ES-I3 (cell line): ENCODE results near the gene SAG.

ENCODE experiments used
- H3K36me3 ChIP-seq: 2 replicates; pipeline ENCODE4 v1.6.1; 2013; ENCODE audit warnings: mild to moderate bottlenecking, low read length, control low read depth, moderate library complexity; ENCODE audit not compliant: insufficient read depth
- H3K4me1 ChIP-seq: 2 replicates; pipeline ENCODE4 v1.6.1; 2013; ENCODE audit warnings: mild to moderate bottlenecking, control low read depth, low read length; ENCODE audit not compliant: insufficient read depth
- H3K9ac ChIP-seq: 2 replicates; pipeline ENCODE4 v1.6.1; 2013; ENCODE audit warnings: low read depth, mild to moderate bottlenecking, low read length, moderate library complexity
- H3K9me3 ChIP-seq: 2 replicates; pipeline ENCODE4 v1.6.1; 2013; ENCODE audit warnings: mild to moderate bottlenecking, low read length, moderate library complexity; ENCODE audit not compliant: control insufficient read depth, insufficient read depth

The SAG gene

DNA sequence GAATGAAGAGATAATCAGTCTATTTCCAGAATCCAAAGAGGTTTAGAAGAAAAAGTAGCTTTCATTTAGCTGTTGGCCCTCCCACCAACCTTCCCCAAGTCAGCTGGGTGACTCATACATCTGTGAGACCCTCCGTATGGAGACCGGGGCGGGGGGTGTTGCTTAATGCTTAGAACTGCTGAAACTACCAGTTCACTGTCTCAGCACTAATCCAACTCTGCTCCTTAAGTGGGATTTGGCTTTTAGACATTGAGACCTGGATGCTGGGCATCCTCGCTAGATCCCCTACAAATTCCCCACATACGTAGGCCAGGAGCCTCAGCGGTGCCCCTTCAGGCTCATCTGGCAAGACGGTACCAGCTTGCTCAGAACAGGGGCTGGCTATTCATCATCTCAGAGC, at the start of gene SAG:
Gene SAG (plus strand): TSS at position 252 of the 400 bp plus-strand sequence. CDS start 1,374 bp downstream, outside the sequence.
- Histone ChIP-seq H3K36me3 (no peaks in the 10 kb centered on the region), H3K4me1 (no peaks in the 10 kb centered on the region; the same call in 1 of the 2 replicates), H3K9ac (no peak within 1 kb of the TSS), H3K9me3 (no peaks in the 10 kb centered on the region)

DNA sequence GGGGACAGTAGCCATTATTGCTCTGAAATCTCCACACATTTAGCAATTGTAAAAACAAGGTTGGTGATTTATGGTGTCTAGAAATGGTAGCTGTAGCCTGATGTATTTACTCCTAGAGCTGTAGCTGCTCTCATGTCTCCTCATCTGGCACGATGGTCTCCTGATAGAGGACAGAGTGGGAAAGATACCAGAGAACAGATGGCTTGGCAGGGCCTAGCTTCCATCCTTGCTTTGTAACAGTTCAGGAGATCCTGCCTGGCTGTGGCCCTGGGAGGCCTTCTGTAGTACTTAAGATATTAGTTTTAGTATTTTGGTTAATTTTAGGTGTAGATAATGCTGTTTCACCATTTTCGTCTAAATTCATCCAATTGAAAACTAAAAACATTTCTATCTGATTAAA, 49.4 kb upstream of the SAG start:
- H3K4me1 ChIP-seq = no peaks in the 10 kb centered on the region
- H3K9me3 ChIP-seq = no peaks in the 10 kb centered on the region
- H3K9ac ChIP-seq = no peak overlapping the region
- peaks cover 30% of the 10 kb centered on the region for H3K36me3 ChIP-seq

DNA sequence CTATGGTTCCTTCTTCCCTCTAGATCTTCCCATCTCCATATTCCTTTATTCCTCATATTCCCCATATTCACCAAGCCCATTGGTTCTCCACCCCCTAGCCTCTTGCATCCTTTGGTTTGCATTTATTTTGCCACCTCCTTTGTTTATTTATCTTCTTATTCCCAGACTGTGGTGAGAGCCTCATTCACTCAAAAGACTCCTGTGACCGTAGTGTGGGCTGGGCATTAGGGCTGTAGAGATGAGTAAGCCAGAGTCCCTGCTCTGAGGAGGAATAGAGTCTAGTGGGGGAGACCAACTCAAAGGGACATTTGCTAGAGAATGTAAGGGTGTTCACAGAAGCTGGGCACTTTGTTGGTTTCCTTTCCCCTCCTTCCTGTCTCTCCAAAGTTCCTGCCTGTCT, 47.9 kb upstream of the SAG start:
- Histone ChIP-seq H3K9ac (no peak overlapping the region), H3K9me3 (no peaks in the 10 kb centered on the region), H3K4me1 (no peaks in the 10 kb centered on the region), H3K36me3 (peaks cover 45% of the 10 kb centered on the region)

DNA sequence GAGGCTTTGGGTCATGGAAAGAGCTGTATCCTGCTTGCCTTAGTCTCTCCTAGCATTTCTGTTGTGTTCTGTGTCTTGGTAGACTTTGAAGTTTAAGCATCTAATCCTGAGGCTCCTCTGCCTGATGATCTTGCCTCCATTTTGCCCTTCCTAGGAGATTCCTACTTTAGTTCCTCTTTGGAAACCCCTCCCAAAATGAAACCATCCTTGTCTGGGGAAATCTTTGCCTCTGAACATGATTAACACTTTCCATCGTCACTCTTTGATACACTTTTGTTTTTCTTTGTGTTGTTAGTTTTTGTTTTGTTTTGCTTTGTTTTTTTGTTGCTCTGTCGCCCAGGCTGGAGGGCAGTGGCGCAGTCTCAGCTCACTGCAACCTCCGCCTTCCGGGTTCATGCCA, 47.0 kb upstream of the SAG start:
- Histone ChIP-seq H3K9ac (no peak overlapping the region), H3K4me1 (no peaks in the 10 kb centered on the region), H3K36me3 (peaks cover 44% of the 10 kb centered on the region), H3K9me3 (no peaks in the 10 kb centered on the region)

DNA sequence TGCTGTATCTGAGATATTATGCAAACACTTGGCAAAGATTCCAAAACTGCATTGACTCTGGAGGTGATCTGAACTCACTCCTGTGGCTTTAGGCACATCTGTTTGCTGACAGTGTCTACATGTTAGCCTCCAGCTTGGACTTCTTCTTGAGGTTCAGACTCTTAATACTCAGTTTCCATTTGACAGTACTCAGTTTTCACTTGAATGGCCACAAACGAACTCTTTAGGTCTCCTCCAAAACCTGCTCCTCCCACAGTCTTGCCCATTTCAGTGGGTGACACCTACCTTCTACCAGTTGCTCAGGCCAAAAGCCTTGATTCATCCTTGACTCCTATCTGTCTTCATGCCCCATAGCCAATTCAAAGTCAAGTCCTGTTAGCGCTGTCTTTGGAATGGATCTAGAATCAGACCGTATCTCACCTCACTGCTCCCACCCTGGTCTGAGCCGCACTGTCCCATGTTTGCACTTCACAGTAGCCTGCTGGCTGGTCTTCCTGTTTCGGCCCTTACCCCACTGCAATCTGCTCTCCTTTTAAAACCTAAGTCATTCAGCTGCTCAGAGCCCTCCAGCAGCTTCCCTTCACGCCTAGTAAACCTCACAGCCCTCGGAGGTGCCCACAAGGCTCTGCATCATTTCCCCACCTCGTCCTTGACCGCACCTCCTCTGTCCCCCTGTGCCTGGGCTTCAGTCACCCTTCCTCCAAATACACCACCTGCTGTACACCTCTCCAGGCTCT, 45.6 kb upstream of the SAG start:
- H3K9me3 ChIP-seq = no peaks in the 10 kb centered on the region
- H3K4me1 ChIP-seq = no peaks in the 10 kb centered on the region
- peaks cover 45% of the 10 kb centered on the region for H3K36me3 ChIP-seq
- no peak overlapping the region for H3K9ac ChIP-seq

DNA sequence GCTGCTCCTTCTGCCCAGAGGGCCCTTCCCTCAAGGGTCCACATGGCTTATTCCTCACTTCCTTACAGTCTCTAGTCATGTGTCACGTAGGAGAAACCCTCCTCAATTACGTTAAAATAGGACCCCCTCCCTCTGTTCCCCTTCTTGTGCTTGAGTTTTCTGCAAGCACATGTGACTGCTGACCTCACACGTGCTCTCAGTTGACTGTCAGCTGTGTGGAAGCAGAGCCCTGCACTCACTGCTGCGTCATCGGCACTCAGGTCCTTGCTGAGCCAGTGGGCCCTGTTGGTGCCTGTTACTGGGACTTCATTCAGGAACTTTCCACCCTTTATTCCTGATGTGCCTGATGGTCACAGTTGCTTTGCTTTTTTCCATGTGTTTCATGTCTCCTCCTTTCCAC, 45.1 kb upstream of the SAG start:
- Histone ChIP-seq H3K4me1 (no peaks in the 10 kb centered on the region), H3K9ac (no peak overlapping the region), H3K36me3 (peaks cover 45% of the 10 kb centered on the region), H3K9me3 (no peaks in the 10 kb centered on the region)

DNA sequence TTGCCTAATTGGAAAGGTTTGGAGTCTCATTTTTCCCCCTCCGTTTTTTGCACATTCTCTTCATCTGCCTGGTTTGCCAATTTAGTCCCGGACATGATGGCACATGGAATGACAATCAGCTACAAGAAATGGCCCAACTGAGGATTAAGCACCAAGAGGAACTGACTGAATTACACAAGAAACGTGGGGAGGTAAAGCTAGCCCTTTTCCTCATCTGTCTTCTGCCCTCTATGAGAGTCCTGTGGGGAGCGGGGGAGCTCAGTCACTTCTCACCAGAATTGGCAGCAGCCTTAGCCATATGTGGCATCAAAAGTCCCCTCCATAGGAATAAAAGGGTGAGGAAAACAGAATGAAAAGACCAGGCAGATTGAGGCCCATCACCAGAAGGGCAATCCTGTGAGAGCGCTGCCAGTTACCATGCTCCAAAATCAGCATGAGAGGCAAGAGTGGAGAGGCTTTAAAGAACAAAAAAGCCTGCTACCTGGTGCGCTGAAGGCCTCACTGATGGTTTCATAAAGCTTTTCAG, 44.5 kb upstream of the SAG start:
- Histone ChIP-seq H3K9me3 (no peaks in the 10 kb centered on the region), H3K4me1 (no peaks in the 10 kb centered on the region), H3K36me3 (peaks cover 44% of the 10 kb centered on the region), H3K9ac (no peak overlapping the region)

DNA sequence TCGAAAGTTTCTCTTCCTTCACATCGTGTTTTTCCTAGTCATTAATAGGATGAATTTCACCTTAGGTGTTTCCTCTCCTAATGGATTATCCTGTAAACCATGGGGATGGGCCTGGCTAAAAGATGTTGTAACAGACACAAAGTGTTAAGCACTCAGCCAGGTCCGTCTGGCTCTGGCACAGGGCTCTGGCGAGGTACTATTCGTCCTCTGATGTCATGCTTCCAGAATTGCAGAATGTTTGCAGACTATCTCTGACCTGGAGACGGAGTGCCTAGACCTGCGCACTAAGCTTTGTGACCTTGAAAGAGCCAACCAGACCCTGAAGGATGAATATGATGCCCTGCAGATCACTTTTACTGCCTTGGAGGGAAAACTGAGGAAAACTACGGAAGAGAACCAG, 42.9 kb upstream of the SAG start:
- no peaks in the 10 kb centered on the region for H3K9me3 ChIP-seq
- H3K36me3 ChIP-seq = peaks cover 50% of the 10 kb centered on the region
- no peak overlapping the region for H3K9ac ChIP-seq
- no peaks in the 10 kb centered on the region for H3K4me1 ChIP-seq

DNA sequence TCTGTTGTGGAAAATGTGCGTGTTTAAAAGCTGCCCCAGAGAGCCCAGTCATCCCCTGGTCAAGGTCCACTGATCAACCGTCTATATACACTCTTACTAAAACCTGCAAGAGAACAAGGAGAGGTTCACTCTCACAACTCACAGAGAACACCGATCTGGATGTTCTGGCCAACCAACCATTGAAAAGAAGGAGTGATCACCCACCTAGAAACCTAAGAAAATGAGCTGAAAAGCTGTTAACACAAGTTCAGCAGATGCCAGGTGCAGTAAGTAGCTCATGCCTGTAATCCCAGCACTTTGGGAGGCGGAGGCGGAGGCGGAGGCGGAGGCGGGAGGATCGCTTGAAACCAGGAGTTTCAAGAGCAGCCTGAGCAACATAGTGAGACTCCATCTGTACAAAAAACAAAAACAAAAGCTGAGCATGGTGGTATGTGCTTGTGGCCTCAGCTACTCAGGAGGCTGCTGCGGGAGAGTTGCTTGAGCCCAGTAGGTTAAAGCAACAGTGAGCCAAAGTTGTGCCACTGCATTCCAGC, 41.7 kb upstream of the SAG start:
- no peaks in the 10 kb centered on the region for H3K4me1 ChIP-seq
- peaks cover 49% of the 10 kb centered on the region for H3K36me3 ChIP-seq
- H3K9me3 ChIP-seq = no peaks in the 10 kb centered on the region
- no peak overlapping the region for H3K9ac ChIP-seq

DNA sequence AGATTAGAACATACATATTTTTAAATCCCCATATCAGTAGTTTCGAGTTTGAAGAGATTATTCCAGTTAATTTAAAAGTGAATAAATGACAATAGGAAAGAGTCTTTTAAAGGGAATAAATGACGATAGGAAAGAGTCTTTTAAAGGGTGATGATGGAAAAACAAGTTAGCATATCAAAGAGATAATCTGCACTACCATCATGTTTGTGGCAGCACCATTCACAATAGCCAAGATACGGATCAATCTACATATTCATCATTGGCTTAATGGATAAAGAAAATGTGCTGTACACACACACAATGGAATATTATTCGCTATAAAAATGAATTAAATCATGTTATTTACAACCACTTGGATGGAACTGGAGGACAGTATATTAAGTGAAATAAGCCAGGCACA, 41.1 kb upstream of the SAG start:
- Histone ChIP-seq H3K4me1 (no peaks in the 10 kb centered on the region), H3K36me3 (peaks cover 49% of the 10 kb centered on the region), H3K9me3 (no peaks in the 10 kb centered on the region), H3K9ac (no peak overlapping the region)

DNA sequence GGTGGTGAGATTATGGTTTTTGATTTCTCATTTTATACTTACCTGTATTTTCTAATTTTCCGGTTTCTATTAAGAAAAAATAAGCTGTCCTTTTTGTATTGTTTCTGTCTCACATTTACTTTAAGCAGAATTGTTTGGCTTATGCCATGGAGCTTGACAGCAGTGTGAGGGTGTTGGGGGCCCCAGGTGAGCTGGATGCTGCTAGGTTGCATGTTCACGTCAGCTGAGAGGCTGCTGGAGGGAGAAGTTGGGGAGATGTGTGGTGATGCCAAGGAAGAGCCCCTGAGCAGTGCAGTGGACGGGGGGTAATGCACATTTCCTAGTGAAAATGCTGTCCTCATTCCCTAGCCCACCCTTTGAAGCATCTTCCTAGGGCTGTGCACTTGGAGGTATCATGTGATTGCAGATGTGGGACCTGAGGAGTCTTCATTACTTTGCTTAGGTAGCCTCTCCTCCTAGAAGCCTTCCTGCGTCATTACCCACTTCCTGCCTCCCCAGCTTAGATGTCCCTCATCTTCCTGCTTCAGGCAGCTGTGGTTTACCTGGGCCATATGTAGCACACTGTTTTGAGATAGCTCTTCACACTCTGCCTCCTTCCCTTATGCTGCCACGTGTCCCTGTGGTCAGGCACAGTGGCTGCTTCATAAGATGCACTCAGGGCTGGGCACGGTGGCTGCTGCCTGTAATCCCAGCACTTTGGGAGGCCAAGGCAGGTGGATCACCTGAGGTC, 39.9 kb upstream of the SAG start:
- H3K9me3 ChIP-seq = no peaks in the 10 kb centered on the region
- H3K4me1 ChIP-seq = no peaks in the 10 kb centered on the region
- no peak overlapping the region for H3K9ac ChIP-seq
- peaks cover 49% of the 10 kb centered on the region for H3K36me3 ChIP-seq

DNA sequence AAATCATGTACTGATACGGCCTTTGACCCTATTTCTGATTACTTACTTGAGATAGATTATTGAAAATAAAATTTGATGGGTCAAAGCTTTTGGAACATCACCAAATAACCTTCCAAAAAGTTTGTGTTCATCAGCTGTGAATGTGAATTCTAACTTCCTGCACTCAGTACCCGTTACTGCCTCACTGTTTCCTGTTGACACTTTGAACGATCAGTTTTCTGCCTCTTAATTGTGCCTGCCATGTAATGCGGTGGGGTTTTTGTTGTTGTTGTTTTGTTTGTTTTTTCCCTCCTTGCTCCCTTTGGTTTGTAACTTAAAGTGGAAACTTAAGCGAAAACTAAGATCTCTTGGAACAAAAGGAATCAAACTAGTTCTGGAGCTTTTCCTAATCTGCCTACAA, 37.2 kb upstream of the SAG start:
- peaks cover 53% of the 10 kb centered on the region for H3K36me3 ChIP-seq
- no peak overlapping the region for H3K9ac ChIP-seq
- H3K9me3 ChIP-seq = no peaks in the 10 kb centered on the region
- no peaks in the 10 kb centered on the region for H3K4me1 ChIP-seq

DNA sequence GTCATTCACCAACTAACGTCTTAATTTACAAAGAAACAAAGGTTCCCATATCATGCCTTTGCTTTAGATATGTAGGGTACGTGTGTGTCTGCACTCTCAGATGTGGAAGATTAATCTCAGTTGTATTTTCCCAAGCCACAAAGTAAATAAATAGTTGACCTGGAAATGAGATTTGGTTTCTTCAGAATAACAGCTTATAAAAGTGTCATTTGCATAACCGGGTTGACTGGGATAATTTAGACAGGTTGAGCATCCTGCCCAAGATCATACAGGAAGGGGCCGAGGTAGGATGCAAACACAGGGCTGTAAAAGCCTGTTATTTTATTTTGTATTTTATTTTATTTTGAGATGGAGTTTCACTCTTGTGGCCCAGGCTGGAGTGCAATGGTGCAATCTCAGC, 36.7 kb upstream of the SAG start:
- H3K9ac ChIP-seq = no peak overlapping the region
- no peaks in the 10 kb centered on the region for H3K9me3 ChIP-seq
- no peaks in the 10 kb centered on the region for H3K4me1 ChIP-seq
- peaks cover 59% of the 10 kb centered on the region for H3K36me3 ChIP-seq

DNA sequence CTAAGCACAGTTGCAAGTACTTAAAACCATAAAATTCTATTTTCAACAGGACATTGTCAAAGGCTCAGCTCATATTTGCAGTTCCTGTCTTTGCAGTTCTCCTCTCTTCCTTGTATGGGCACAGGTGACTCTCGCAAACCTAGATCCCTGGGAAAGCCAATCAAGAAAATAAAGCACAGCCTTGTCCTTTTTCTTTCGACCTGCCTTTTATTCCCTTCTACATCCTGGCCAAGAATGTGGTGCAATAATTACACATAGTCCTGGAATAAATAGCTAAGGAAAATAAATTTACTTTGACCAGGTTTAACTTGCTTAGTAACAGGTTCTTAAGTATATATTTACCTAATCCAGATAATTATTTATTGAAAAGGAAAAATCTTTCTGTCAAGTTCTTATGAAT, 35.9 kb upstream of the SAG start:
- Histone ChIP-seq H3K4me1 (no peaks in the 10 kb centered on the region), H3K9me3 (no peaks in the 10 kb centered on the region), H3K9ac (no peak overlapping the region), H3K36me3 (peaks cover 58% of the 10 kb centered on the region)

DNA sequence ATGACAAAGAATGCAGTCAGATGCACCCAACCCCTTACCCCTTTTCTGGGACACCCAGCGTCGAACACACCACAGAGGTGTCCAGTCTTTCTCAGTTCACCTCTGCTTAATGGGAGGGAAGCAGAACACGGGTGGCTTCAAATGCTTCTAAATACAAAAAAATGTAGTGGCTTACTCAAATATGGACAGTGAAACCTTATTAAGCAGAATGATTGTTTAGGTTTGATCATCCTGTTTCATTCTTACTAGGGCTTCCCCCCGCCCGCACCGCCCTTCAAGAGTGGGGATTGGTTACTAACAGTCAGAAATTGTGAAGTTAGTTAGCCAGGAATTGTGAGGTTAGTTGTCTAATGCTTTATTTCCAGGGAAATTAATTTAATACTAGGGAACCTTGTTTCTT, 34.5 kb upstream of the SAG start:
- H3K9ac ChIP-seq = no peak overlapping the region

More for the DNA sequence above, 34.5 kb upstream of the SAG start:
- H3K4me1 ChIP-seq = no peaks in the 10 kb centered on the region
- H3K36me3 ChIP-seq = peaks cover 66% of the 10 kb centered on the region
- no peaks in the 10 kb centered on the region for H3K9me3 ChIP-seq
